SH-SY5Y (cell line): ENCODE measurements around the gene NOL9.

Experiments
- GATA2 ChIP-seq: IDR thresholded peaks from 2 replicates; pipeline ENCODE4 v1.6.1; 2011; ENCODE audit warnings: mild to moderate bottlenecking, low read depth, low read length
- GATA3 ChIP-seq: IDR thresholded peaks from 2 replicates; pipeline ENCODE4 v1.6.1; 2011; ENCODE audit warnings: low read depth, mild to moderate bottlenecking, low read length, moderate library complexity

GRCh38 chr1:6554031-6554906 lies at the start of gene NOL9:
- TF ChIP-seq GATA3 (no peak), GATA2 (no peak)
